ENCODE results near the gene FRMPD1. TPM values are rescaled to one million over a fixed set of nuclear protein-coding genes. Genes with fewer than 3 reads are reported as not detected.

FRMPD1 gene
- total and polyA plus RNA-seq, 2 of the 13 experiments (the other 11 are each of a cell fraction or from before 2014, with no cell fraction given) = not detected

GRCh38 chr9:37784616-37785483, 134.1 kb downstream of the FRMPD1 start, which contains the start of gene EXOSC3 (continued):
- no peak for TF ChIP-seq GLMP (CRISPR knock-in tag; IDR thresholded peaks at IDR 0.05; ENCODE audit: borderline replicate concordance)
- no peak for TF ChIP-seq DPF2 (CRISPR knock-in tag; IDR thresholded peaks at IDR 0.05; ENCODE audit: borderline replicate concordance, low read depth)
- peak; percentile 95 for TF ChIP-seq ZNF687 (CRISPR knock-in tag; IDR thresholded peaks at IDR 0.05)
- TF ChIP-seq GPN1 (CRISPR knock-in tag; IDR thresholded peaks at IDR 0.05; ENCODE audit: borderline replicate concordance) = no peak
- TF ChIP-seq KMT2A (CRISPR knock-in tag; IDR thresholded peaks at IDR 0.05) = peak; percentile 95
- peak; percentile 74 for TF ChIP-seq SRSF1 (optimal IDR thresholded peaks at IDR 0.05; ENCODE audit: low read depth, low read length)
- TF ChIP-seq ELF4 (CRISPR knock-in tag; IDR thresholded peaks at IDR 0.05; ENCODE audit: borderline replicate concordance) = peak; percentile 83
- peak; percentile 47; the same call in 1 of the 2 replicates for TF ChIP-seq ZNF331 (CRISPR knock-in tag; IDR thresholded peaks at IDR 0.05)
- peak; percentile 78 for TF ChIP-seq ZMYM4 (CRISPR knock-in tag; IDR thresholded peaks at IDR 0.05)
- peak; percentile 89 for TF ChIP-seq ZNF761 (CRISPR knock-in tag; conservative IDR thresholded peaks at IDR 0.05)
- 0 out of 2 replicates have a peak, but pooled peaks have one; percentile 42 for TF ChIP-seq E2F2 (CRISPR knock-in tag; IDR thresholded peaks at IDR 0.05; ENCODE audit: borderline replicate concordance)
- no peak; the same call in 1 of the 2 replicates for TF ChIP-seq FOXA3 (CRISPR knock-in tag; IDR thresholded peaks at IDR 0.05)
- peak; percentile 98 for TF ChIP-seq UBTF (CRISPR knock-in tag; IDR thresholded peaks at IDR 0.05)
- no peak for TF ChIP-seq MBD4 (IDR thresholded peaks at IDR 0.05; ENCODE audit: borderline replicate concordance, low read length)
- TF ChIP-seq PHB2 (IDR thresholded peaks at IDR 0.05; ENCODE audit: partially characterized antibody) = no peak
- TF ChIP-seq ZNF570 (CRISPR knock-in tag; IDR thresholded peaks at IDR 0.05; ENCODE audit: borderline replicate concordance) = no peak
- TF ChIP-seq ZNF800 (CRISPR knock-in tag; IDR thresholded peaks at IDR 0.05) = no peak
- TF ChIP-seq CHD2 (IDR thresholded peaks at IDR 0.05; ENCODE audit: low read depth, low read length) = peak; percentile 80

All from HepG2 (cell line).